HepG2 (cell line): ENCODE data around the gene DOCK1. TPM values are rescaled to one million over a fixed set of nuclear protein-coding genes. Genes with fewer than 3 reads are reported as not detected.

Experiments used
- ATAC-seq: fragments of 200-7000 bp; cut with Tn5 transposase; 3 replicates; pipeline ENCODE4 v1.9.1; 2020; ENCODE audit warnings: mild to moderate bottlenecking, moderate library complexity
- BruUV-seq: library from RNA; stranded (reverse); fragments of 400-500 nt; replicated peaks from 2 replicates; lab custom pipeline; 2021; lab: Mats Ljungman, UMichigan
- CTCF ChIA-PET: fragments of 300-600 bp; formaldehyde crosslinking; extraction: SDS; loops from one replicate; lab custom pipeline; 2021; ENCODE audit warnings: low total read pairs, inconsistent platforms, low intra/inter-chr PET ratio; lab: Yijun Ruan, JAX
- POLR2A ChIA-PET: fragments of 350-600 bp; sonication (Branson Sonifier 250); formaldehyde crosslinking; loops from one replicate; lab custom pipeline; 2020; ENCODE audit warnings: antibody characterized with exemption, inconsistent platforms; lab: Yijun Ruan, JAX
- DNase-seq: peaks from one replicate; pipeline ENCODE4 v3.0.0-alpha.2; 2015; ENCODE audit warnings: low spot score
- FAIRE-seq: peaks from 3 replicates; lab custom pipeline; 2011; peaks lifted over from hg19 to GRCh38; lab: Jason Lieb, UNC
- H2AFZ ChIP-seq: one replicate; pipeline ENCODE4 v1.6.1; 2011; ENCODE audit warnings: low read length, inconsistent platforms
- H3K27ac ChIP-seq: fragments of 300-600 bp; 3 replicates; pipeline ENCODE4 v1.8.0; 2011; ENCODE audit warnings: mixed run types, mild to moderate bottlenecking, mixed read lengths, low read length, inconsistent platforms; ENCODE audit not compliant: insufficient read depth; ENCODE audit errors: extremely low read length
- H3K27me3 ChIP-seq, 2 experiments: fragments of 200-600 bp in 1 of 2; 2 replicates in 1 of 2; 3 replicates in 1 of 2; pipeline versions ENCODE4 v1.6.0 to v1.8.0; 2011; ENCODE audit warnings: low read length in 2 of 2, mild to moderate bottlenecking in 2 of 2, moderate library complexity in 2 of 2, inconsistent platforms in 1 of 2; ENCODE audit not compliant: insufficient read depth in 2 of 2, control insufficient read depth in 1 of 2
- H3K36me3 ChIP-seq, 2 experiments: fragments of 200-600 bp in 1 of 2; replicated peaks in 1 of 2; 2 replicates in 1 of 2; 3 replicates in 1 of 2; pipeline versions ENCODE4 v1.5.1 to v1.8.0; 2011; ENCODE audit warnings: low read length in 2 of 2, inconsistent platforms in 1 of 2; ENCODE audit not compliant: insufficient read depth in 2 of 2, control insufficient read depth in 1 of 2
- H3K4me1 ChIP-seq: 2 replicates; pipeline ENCODE4 v1.5.1; 2012; ENCODE audit warnings: low read length, inconsistent platforms; ENCODE audit not compliant: insufficient read depth
- H3K4me2 ChIP-seq: 2 replicates; pipeline ENCODE4 v1.6.0; 2011; ENCODE audit warnings: low read depth, low read length, inconsistent platforms
- H3K4me3 ChIP-seq, 3 experiments: fragments of 200-600 bp in 1 of 3; sonication (generic), shearing (Covaris generic) in 1 of 3; replicated peaks in 1 of 3; 2 replicates each; pipeline ENCODE4 v1.5.1; 2011 to 2016; ENCODE audit warnings: low read length in 3 of 3, inconsistent platforms in 2 of 3, low read depth in 2 of 3, mild to moderate bottlenecking in 2 of 3, control low read depth in 1 of 3, mixed read lengths in 1 of 3; ENCODE audit not compliant: insufficient read depth in 1 of 3
- H3K79me2 ChIP-seq: one replicate; pipeline ENCODE4 v1.6.1; 2011; ENCODE audit warnings: low read length, inconsistent platforms; ENCODE audit not compliant: insufficient read depth
- H3K9ac ChIP-seq: 2 replicates; pipeline ENCODE4 v1.6.0; 2011; ENCODE audit warnings: mild to moderate bottlenecking, low read depth, low read length, inconsistent platforms; ENCODE audit not compliant: insufficient read depth
- H3K9me3 ChIP-seq: 2 replicates; pipeline ENCODE4 v1.5.1; 2012; ENCODE audit warnings: mild to moderate bottlenecking, low read length
- H4K20me1 ChIP-seq: 2 replicates; pipeline ENCODE4 v1.6.0; 2011; ENCODE audit warnings: inconsistent platforms, mild to moderate bottlenecking, low read length, moderate library complexity; ENCODE audit not compliant: insufficient read depth
- DR1 ChIP-seq: sonication (generic); formaldehyde crosslinking; IDR thresholded peaks from 2 replicates; pipeline ENCODE4 v1.8.0; 2021; ENCODE audit warnings: mild to moderate bottlenecking, missing genetic modification reagents, inconsistent platforms
- KAT2B ChIP-seq: fragments of 150-350 bp; IDR thresholded peaks from 2 replicates; pipeline ENCODE4 v1.6.1; 2014; ENCODE audit warnings: low read depth, low read length, borderline replicate concordance
- MIER2 ChIP-seq: IDR thresholded peaks from 2 replicates; pipeline ENCODE4 v1.6.1; 2016; ENCODE audit warnings: missing biosample characterization, missing genetic modification reagents
- RFX3 ChIP-seq: IDR thresholded peaks from 2 replicates; pipeline ENCODE4 v1.6.1; 2016; ENCODE audit warnings: missing biosample characterization, missing genetic modification reagents
- ZSCAN9 ChIP-seq: IDR thresholded peaks from 2 replicates; pipeline ENCODE4 v1.6.1; 2016; ENCODE audit warnings: borderline replicate concordance
- WGBS: methylation state at CpG from one replicate; pipeline ENCODE4 v1.1.6; 2017; ENCODE audit warnings: low lambda C conversion rate; 5-methylcytosine and 5-hydroxymethylcytosine counted together
- in situ Hi-C: cut with HindIII; loops from 2 replicates; pipeline ENCODE4 v1.10.0; 2017; ENCODE audit warnings: low pct_unique_long_range_greater_than_20kb; ENCODE audit not compliant: extremely low pct_ligation_motif_present
- intact Hi-C: fragments of 100-400 bp; cut with micrococcal nuclease; formaldehyde crosslinking; loops from one replicate; pipeline ENCODE4 v1.10.0; 2022; ENCODE audit not compliant: unreplicated experiment
- polyA plus RNA-seq, 8 experiments: library from polyadenylated mRNA; depleted of rRNA in 3 of 8; stranded (reverse) in 7 of 8; unstranded in 1 of 8; fragments of >200 nt; fragmentation: Illumina TruSeq in 4 of 8; extraction: Trizol in 4 of 8; gene quantifications; 2 replicates each; pipeline versions ENCODE4 v1.2.1 to v1.2.3, GENCODE V29; 2011 to 2016; ENCODE audit warnings: low read depth in 4 of 8, missing spikeins in 1 of 8, mixed read lengths in 1 of 8; ENCODE audit not compliant: insufficient read depth in 1 of 8
- total RNA-seq, 5 experiments: library from RNA; depleted of rRNA; stranded (reverse); fragments of >200 nt; fragmentation: Illumina TruSeq; extraction: Trizol; gene quantifications; 2 replicates each; pipeline ENCODE4 v1.2.3, GENCODE V29; 2016; ENCODE audit warnings: low read depth in 1 of 5
- TF ChIP-seq, protein P1 (sequence below): sonication (generic); formaldehyde crosslinking; IDR thresholded peaks from 2 replicates; pipeline ENCODE4 v1.4.0; 2020; ENCODE audit warnings: missing genetic modification reagents
- TF ChIP-seq, protein P2 (sequence below): sonication (generic); formaldehyde crosslinking; conservative IDR thresholded peaks from 2 replicates; pipeline ENCODE4 v1.5.0; 2020; ENCODE audit warnings: missing genetic modification reagents
- TF ChIP-seq, protein P3 (sequence below), 2 experiments: fragments of 450-650 bp in 1 of 2; sonication (generic) in 1 of 2; formaldehyde crosslinking in 1 of 2; IDR thresholded peaks; 2 replicates each; pipeline versions ENCODE4 v1.6.1 to v1.8.0; 2016 to 2022; ENCODE audit warnings: antibody characterized with exemption in 1 of 2, mild to moderate bottlenecking in 1 of 2, missing genetic modification reagents in 1 of 2

Gene DOCK1
- total and polyA plus RNA-seq, 2 of the 13 experiments (the other 11 are each of a cell fraction or from before 2014, with no cell fraction given), result 8.3 to 25.5 TPM

DNA sequence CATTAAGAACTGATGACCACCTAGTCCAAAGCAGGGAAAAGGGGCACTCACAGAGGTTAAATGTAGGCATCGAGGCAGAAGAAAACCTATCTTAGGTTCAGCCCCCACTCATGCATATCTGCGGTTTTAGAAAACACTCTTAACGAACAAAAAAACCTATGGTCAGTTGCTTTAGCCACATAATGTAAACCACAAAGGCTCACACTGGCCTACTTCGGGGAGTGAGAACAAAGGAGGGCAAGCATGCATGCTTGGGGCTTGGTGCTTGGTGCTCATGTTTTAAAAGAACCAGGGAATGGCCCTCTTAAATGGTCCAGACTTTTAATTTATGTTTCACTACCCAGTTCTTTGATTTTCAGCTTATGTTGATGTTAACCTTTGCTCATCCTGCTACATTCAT, 276.9 kb downstream of the DOCK1 start:
- Histone ChIP-seq H3K27ac (no peak overlapping the region), H2AFZ (no peak overlapping the region), H3K9me3 (no peaks in the 10 kb centered on the region), H3K4me2 (no peak overlapping the region), H3K79me2 (no peaks in the 10 kb centered on the region), H3K36me3 (no peaks in the 10 kb centered on the region; a peak in 2 of 5 replicates), H3K9ac (no peak overlapping the region), H3K4me3 (no peak overlapping the region), H3K4me1 (no peaks in the 10 kb centered on the region), H3K27me3 (no peaks in the 10 kb centered on the region), H4K20me1 (no peaks in the 10 kb centered on the region)
- DNase-seq (no peak), FAIRE-seq (no peak), ATAC-seq (no peak)
- BruUV-seq, result no TSS peak
- 97% methylated on average over 4 of the region's 4 CpGs for WGBS
- in situ Hi-C loops, result no loop called here
- TF ChIP-seq MIER2 (CRISPR knock-in tag), result no peak
- POLR2A ChIA-PET, result no interaction called here
- intact Hi-C loops, result no loop called here
- CTCF ChIA-PET, result no interaction called here

DNA sequence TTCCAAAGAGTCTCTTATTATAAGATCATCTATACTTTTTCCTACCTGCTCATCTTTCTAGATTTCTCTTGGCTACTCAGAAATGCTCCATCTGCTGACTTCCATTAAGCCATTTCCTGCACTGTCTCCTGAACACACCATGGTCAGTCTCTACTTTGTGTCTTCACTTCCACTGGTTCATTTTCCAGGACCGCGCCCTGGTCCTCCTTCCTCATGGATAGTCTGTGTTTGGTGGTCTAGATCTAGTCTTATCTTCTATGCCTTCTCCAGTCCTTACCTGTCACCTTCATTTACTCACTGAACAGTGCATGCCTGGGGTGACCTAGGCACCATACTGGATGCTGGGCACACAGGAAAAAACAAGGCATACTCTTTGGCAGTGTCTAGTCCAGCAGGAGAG, 279.4 kb downstream of the DOCK1 start:
- no peak overlapping the region for H2AFZ ChIP-seq
- H4K20me1 ChIP-seq, result no peaks in the 10 kb centered on the region
- in situ Hi-C loops, result no loop called here
- H3K4me1 ChIP-seq, result no peaks in the 10 kb centered on the region
- H3K4me2 ChIP-seq, result no peak overlapping the region
- H3K79me2 ChIP-seq, result no peaks in the 10 kb centered on the region
- H3K27ac ChIP-seq, result no peak overlapping the region
- ATAC-seq (no peak), DNase-seq (no peak), FAIRE-seq (no peak)
- POLR2A ChIA-PET, result no interaction called here
- H3K36me3 ChIP-seq, result no peaks in the 10 kb centered on the region; a peak in 1 of 5 replicates
- no peaks in the 10 kb centered on the region for H3K27me3 ChIP-seq
- H3K9ac ChIP-seq, result no peak overlapping the region
- intact Hi-C loops, result no loop called here
- CTCF ChIA-PET, result no interaction called here
- H3K9me3 ChIP-seq, result no peaks in the 10 kb centered on the region
- BruUV-seq, result no TSS peak
- WGBS, result 98% methylated on average over 2 of the region's 2 CpGs
- H3K4me3 ChIP-seq, result no peak overlapping the region
- no peak for TF ChIP-seq KAT2B
- no peak for TF ChIP-seq RFX3
- TF ChIP-seq, protein P1, sequence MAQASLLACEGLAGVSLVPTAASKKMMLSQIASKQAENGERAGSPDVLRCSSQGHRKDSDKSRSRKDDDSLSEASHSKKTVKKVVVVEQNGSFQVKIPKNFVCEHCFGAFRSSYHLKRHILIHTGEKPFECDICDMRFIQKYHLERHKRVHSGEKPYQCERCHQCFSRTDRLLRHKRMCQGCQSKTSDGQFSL (CRISPR knock-in tag), result no peak
- TF ChIP-seq DR1 (CRISPR knock-in tag), result no peak
- TF ChIP-seq, protein P2, sequence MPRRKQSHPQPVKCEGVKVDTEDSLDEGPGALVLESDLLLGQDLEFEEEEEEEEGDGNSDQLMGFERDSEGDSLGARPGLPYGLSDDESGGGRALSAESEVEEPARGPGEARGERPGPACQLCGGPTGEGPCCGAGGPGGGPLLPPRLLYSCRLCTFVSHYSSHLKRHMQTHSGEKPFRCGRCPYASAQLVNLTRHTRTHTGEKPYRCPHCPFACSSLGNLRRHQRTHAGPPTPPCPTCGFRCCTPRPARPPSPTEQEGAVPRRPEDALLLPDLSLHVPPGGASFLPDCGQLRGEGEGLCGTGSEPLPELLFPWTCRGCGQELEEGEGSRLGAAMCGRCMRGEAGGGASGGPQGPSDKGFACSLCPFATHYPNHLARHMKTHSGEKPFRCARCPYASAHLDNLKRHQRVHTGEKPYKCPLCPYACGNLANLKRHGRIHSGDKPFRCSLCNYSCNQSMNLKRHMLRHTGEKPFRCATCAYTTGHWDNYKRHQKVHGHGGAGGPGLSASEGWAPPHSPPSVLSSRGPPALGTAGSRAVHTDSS (CRISPR knock-in tag), result no peak
- no peak for TF ChIP-seq ZSCAN9 (CRISPR knock-in tag)
- TF ChIP-seq, protein P3, sequence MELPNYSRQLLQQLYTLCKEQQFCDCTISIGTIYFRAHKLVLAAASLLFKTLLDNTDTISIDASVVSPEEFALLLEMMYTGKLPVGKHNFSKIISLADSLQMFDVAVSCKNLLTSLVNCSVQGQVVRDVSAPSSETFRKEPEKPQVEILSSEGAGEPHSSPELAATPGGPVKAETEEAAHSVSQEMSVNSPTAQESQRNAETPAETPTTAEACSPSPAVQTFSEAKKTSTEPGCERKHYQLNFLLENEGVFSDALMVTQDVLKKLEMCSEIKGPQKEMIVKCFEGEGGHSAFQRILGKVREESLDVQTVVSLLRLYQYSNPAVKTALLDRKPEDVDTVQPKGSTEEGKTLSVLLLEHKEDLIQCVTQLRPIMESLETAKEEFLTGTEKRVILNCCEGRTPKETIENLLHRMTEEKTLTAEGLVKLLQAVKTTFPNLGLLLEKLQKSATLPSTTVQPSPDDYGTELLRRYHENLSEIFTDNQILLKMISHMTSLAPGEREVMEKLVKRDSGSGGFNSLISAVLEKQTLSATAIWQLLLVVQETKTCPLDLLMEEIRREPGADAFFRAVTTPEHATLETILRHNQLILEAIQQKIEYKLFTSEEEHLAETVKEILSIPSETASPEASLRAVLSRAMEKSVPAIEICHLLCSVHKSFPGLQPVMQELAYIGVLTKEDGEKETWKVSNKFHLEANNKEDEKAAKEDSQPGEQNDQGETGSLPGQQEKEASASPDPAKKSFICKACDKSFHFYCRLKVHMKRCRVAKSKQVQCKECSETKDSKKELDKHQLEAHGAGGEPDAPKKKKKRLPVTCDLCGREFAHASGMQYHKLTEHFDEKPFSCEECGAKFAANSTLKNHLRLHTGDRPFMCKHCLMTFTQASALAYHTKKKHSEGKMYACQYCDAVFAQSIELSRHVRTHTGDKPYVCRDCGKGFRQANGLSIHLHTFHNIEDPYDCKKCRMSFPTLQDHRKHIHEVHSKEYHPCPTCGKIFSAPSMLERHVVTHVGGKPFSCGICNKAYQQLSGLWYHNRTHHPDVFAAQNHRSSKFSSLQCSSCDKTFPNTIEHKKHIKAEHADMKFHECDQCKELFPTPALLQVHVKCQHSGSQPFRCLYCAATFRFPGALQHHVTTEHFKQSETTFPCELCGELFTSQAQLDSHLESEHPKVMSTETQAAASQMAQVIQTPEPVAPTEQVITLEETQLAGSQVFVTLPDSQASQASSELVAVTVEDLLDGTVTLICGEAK (IDR thresholded peaks at IDR 0.05), result no peak
- TF ChIP-seq, protein P3 (CRISPR knock-in tag; IDR thresholded peaks at IDR 0.05), result no peak
